NCI-H748 treated with DMSO at 0.1 percent for 48 hours (cell line): ENCODE measurements around the gene KIF24.
"Not testable (repeated sequence)": the region's sequence is repeated elsewhere in the genome, so short reads cannot be mapped to it uniquely, and the experiment has no call there.

ENCODE experiments used
- DNase-seq: peaks from one replicate; lab custom pipeline; 2025; lab: John Stamatoyannopoulos, UW

KIF24 gene

GRCh38 chr9:34328987-34329832 lies at the start of gene KIF24, which contains the start of gene NUDT2:
TSS of gene KIF24 (minus strand) at chr9:34329268. CDS start at chr9:34311346, 17,922 bp downstream.
TSS of gene NUDT2 (plus strand) at chr9:34329569. CDS start at chr9:34339040, 9,471 bp downstream.
- peak; percentile 100 for DNase-seq

- DNase-seq: no peak
These were observed 49.5 kb upstream of the KIF24 start for GRCh38 chr9:34378376-34379060.

GRCh38 chr9:34377404-34377746 lies 48.3 kb upstream of the KIF24 start:
- DNase-seq: no peak

GRCh38 chr9:34376596-34377403 lies 47.7 kb upstream of the KIF24 start, which contains the start of gene MYORG:
TSS of gene MYORG (minus strand) at chr9:34376898. CDS start at chr9:34372943, 3,955 bp downstream.
- peak; percentile 98 for DNase-seq

- DNase-seq: peak; percentile 17
These were observed 47.0 kb upstream of the KIF24 start for GRCh38 chr9:34375901-34376595.

- DNase-seq: no peak
These were observed 46.0 kb upstream of the KIF24 start for GRCh38 chr9:34374905-34375552.

- DNase-seq: no peak
These were observed 45.3 kb upstream of the KIF24 start for GRCh38 chr9:34374339-34374738.

GRCh38 chr9:34373749-34374148 lies 44.7 kb upstream of the KIF24 start:
- no peak for DNase-seq

- no peak for DNase-seq
These were observed 43.5 kb upstream of the KIF24 start for GRCh38 chr9:34372467-34373011.

GRCh38 chr9:34371886-34372466 lies 42.9 kb upstream of the KIF24 start:
- no peak for DNase-seq

GRCh38 chr9:34370970-34371880 lies 42.2 kb upstream of the KIF24 start:
- DNase-seq: no peak

- no peak for DNase-seq
These were observed 41.4 kb upstream of the KIF24 start for GRCh38 chr9:34370335-34370969.

- no peak for DNase-seq
These were observed 40.6 kb upstream of the KIF24 start for GRCh38 chr9:34369636-34370035.

- DNase-seq: not testable (repeated sequence)
These were observed 39.7 kb upstream of the KIF24 start for GRCh38 chr9:34368796-34369195.

- not testable (repeated sequence) for DNase-seq
These were observed 38.8 kb upstream of the KIF24 start for GRCh38 chr9:34367751-34368410.

- no peak for DNase-seq
These were observed 37.3 kb upstream of the KIF24 start for GRCh38 chr9:34366365-34366764.

- no peak for DNase-seq
These were observed 36.2 kb upstream of the KIF24 start for GRCh38 chr9:34365282-34365681.

- no peak for DNase-seq
These were observed 34.7 kb upstream of the KIF24 start for GRCh38 chr9:34363619-34364351.
